SJCRH30 (cell line): ENCODE results near the gene MAPKAP1. TPM values are rescaled to one million over a fixed set of nuclear protein-coding genes. Genes with fewer than 3 reads are reported as not detected.
"Not testable (repeated sequence)": the region's sequence is repeated elsewhere in the genome, so short reads cannot be mapped to it uniquely, and the experiment has no call there.

Experiments
- DNase-seq, 2 experiments: peaks; one replicate each; pipeline ENCODE4 v3.0.0-alpha.2; 2015 to 2020
- H3K27ac ChIP-seq: fragments of 250-450 bp; sonication (Bioruptor Pico); 2 replicates; pipeline ENCODE4 v1.5.1; 2020; ENCODE audit warnings: mild to moderate bottlenecking, moderate library complexity
- H3K27me3 ChIP-seq: fragments of 250-450 bp; sonication (Bioruptor Pico); 2 replicates; pipeline ENCODE4 v1.5.1; 2020; ENCODE audit warnings: mild to moderate bottlenecking, moderate library complexity
- H3K36me3 ChIP-seq: fragments of 250-450 bp; sonication (Bioruptor Pico); 2 replicates; pipeline ENCODE4 v1.5.1; 2020; ENCODE audit warnings: mild to moderate bottlenecking, moderate library complexity
- H3K4me1 ChIP-seq: fragments of 250-450 bp; sonication (Bioruptor Pico); 2 replicates; pipeline ENCODE4 v1.5.1; 2020; ENCODE audit warnings: mild to moderate bottlenecking, moderate library complexity
- H3K4me3 ChIP-seq: fragments of 250-450 bp; sonication (Bioruptor Pico); 2 replicates; pipeline ENCODE4 v1.5.1; 2020; ENCODE audit warnings: mild to moderate bottlenecking, moderate library complexity
- H3K9me3 ChIP-seq: fragments of 250-450 bp; sonication (Bioruptor Pico); replicated peaks from 2 replicates; pipeline ENCODE4 v1.5.1; 2020; ENCODE audit warnings: mild to moderate bottlenecking, moderate library complexity
- total RNA-seq: library from RNA; depleted of rRNA; stranded (reverse); fragments of >200 nt; shearing (Covaris generic); gene quantifications from 2 replicates; pipeline ENCODE4 v1.2.3, GENCODE V29; 2014

The MAPKAP1 gene
- total RNA-seq, 1 experiment from 2014 or later = 109 TPM

- no peaks in the 10 kb centered on the region for H3K27me3 ChIP-seq
- H3K27ac ChIP-seq = no peak overlapping the region
- no peak for DNase-seq
- peaks cover 2% of the 10 kb centered on the region; the same call in 1 of the 2 replicates for H3K36me3 ChIP-seq
- no peaks in the 10 kb centered on the region for H3K4me1 ChIP-seq
- H3K9me3 ChIP-seq = peaks cover 13% of the 10 kb centered on the region; the same call in 1 of the 2 replicates
- no peak overlapping the region for H3K4me3 ChIP-seq
Measured at GRCh38 chr9:125574126-125574877, 132.7 kb downstream of the MAPKAP1 start.

GRCh38 chr9:125572461-125572860 is 134.5 kb downstream of the MAPKAP1 start:
- H3K9me3 ChIP-seq = peaks cover 13% of the 10 kb centered on the region; the same call in 1 of the 2 replicates
- H3K4me1 ChIP-seq, H3K27me3 ChIP-seq, H3K27ac ChIP-seq, H3K36me3 ChIP-seq, DNase-seq, H3K4me3 ChIP-seq: not testable (repeated sequence)

- H3K27ac ChIP-seq, H3K36me3 ChIP-seq, DNase-seq, H3K4me3 ChIP-seq, H3K27me3 ChIP-seq, H3K4me1 ChIP-seq: not testable (repeated sequence)
- peaks cover 13% of the 10 kb centered on the region; the same call in 1 of the 2 replicates for H3K9me3 ChIP-seq
Measured at GRCh38 chr9:125571824-125572223, 135.2 kb downstream of the MAPKAP1 start.

GRCh38 chr9:125570246-125570645 is 136.8 kb downstream of the MAPKAP1 start:
- no peak for DNase-seq
- Histone ChIP-seq H3K4me1 (no peaks in the 10 kb centered on the region), H3K9me3 (peaks cover 7% of the 10 kb centered on the region; the same call in 1 of the 2 replicates), H3K27ac (no peak overlapping the region), H3K4me3 (no peak overlapping the region), H3K36me3 (peaks cover 2% of the 10 kb centered on the region; the same call in 1 of the 2 replicates), H3K27me3 (no peaks in the 10 kb centered on the region)

- DNase-seq = no peak
- Histone ChIP-seq H3K9me3 (peaks cover 7% of the 10 kb centered on the region; the same call in 1 of the 2 replicates), H3K27ac (no peak overlapping the region)
Measured at GRCh38 chr9:125568621-125569020, 138.4 kb downstream of the MAPKAP1 start.

GRCh38 chr9:125566051-125566450 is 141.0 kb downstream of the MAPKAP1 start:
- not testable (repeated sequence) for H3K27ac ChIP-seq, H3K27me3 ChIP-seq, H3K9me3 ChIP-seq, DNase-seq, H3K4me1 ChIP-seq, H3K4me3 ChIP-seq, H3K36me3 ChIP-seq

More at GRCh38 chr9:125568621-125569020, 138.4 kb downstream of the MAPKAP1 start:
- peaks cover 4% of the 10 kb centered on the region; the same call in 1 of the 2 replicates for H3K36me3 ChIP-seq
- no peak overlapping the region for H3K4me3 ChIP-seq
- no peaks in the 10 kb centered on the region for H3K27me3 ChIP-seq
- no peaks in the 10 kb centered on the region for H3K4me1 ChIP-seq

- no peak for DNase-seq
- Histone ChIP-seq H3K36me3 (0 out of 2 replicates have a peak, but pooled peaks cover 2% of the 10 kb centered on the region), H3K4me3 (no peak overlapping the region), H3K27me3 (no peaks in the 10 kb centered on the region), H3K9me3 (no peaks in the 10 kb centered on the region; the same call in 1 of the 2 replicates), H3K4me1 (0 out of 2 replicates have a peak, but pooled peaks cover 3% of the 10 kb centered on the region), H3K27ac (no peak overlapping the region)
Measured at GRCh38 chr9:125565126-125565525, 141.9 kb downstream of the MAPKAP1 start.

- H3K27ac ChIP-seq = no peak overlapping the region
- 0 out of 2 replicates have a peak, but pooled peaks cover 2% of the 10 kb centered on the region for H3K36me3 ChIP-seq
- 0 out of 2 replicates have a peak, but pooled peaks cover 3% of the 10 kb centered on the region for H3K4me1 ChIP-seq
- H3K4me3 ChIP-seq = no peak overlapping the region
- no peak for DNase-seq
- no peaks in the 10 kb centered on the region; the same call in 1 of the 2 replicates for H3K9me3 ChIP-seq
- no peaks in the 10 kb centered on the region for H3K27me3 ChIP-seq
Measured at GRCh38 chr9:125564631-125565030, 142.4 kb downstream of the MAPKAP1 start.

- peaks cover 4% of the 10 kb centered on the region; the same call in 1 of the 2 replicates for H3K36me3 ChIP-seq
- DNase-seq = no peak
- H3K4me3 ChIP-seq = no peak overlapping the region
- peaks cover 11% of the 10 kb centered on the region for H3K4me1 ChIP-seq
- no peaks in the 10 kb centered on the region; the same call in 1 of the 2 replicates for H3K9me3 ChIP-seq
- H3K27ac ChIP-seq = no peak overlapping the region
- H3K27me3 ChIP-seq = no peaks in the 10 kb centered on the region
Measured at GRCh38 chr9:125561509-125562148, 145.4 kb downstream of the MAPKAP1 start.

- DNase-seq = no peak
- Histone ChIP-seq H3K4me1 (peaks cover 11% of the 10 kb centered on the region), H3K27ac (no peak overlapping the region), H3K9me3 (no peaks in the 10 kb centered on the region; the same call in 1 of the 2 replicates), H3K27me3 (no peaks in the 10 kb centered on the region), H3K36me3 (peaks cover 6% of the 10 kb centered on the region; the same call in 1 of the 2 replicates), H3K4me3 (no peak overlapping the region)
Measured at GRCh38 chr9:125559894-125560293, 147.1 kb downstream of the MAPKAP1 start.

GRCh38 chr9:125559194-125559593 is 147.8 kb downstream of the MAPKAP1 start:
- Histone ChIP-seq H3K27ac (peak overlapping the region; percentile 38), H3K36me3 (peaks cover 6% of the 10 kb centered on the region; the same call in 1 of the 2 replicates), H3K9me3 (no peaks in the 10 kb centered on the region; the same call in 1 of the 2 replicates), H3K27me3 (no peaks in the 10 kb centered on the region), H3K4me3 (no peak overlapping the region), H3K4me1 (peaks cover 11% of the 10 kb centered on the region)
- no peak for DNase-seq

- H3K4me3 ChIP-seq = no peak overlapping the region
- H3K36me3 ChIP-seq = peaks cover 5% of the 10 kb centered on the region; the same call in 1 of the 2 replicates
- no peaks in the 10 kb centered on the region; the same call in 1 of the 2 replicates for H3K9me3 ChIP-seq
- no peaks in the 10 kb centered on the region for H3K27me3 ChIP-seq
- peaks cover 11% of the 10 kb centered on the region for H3K4me1 ChIP-seq
- DNase-seq = peak; percentile 80 to 94
- peak overlapping the region; percentile 38 for H3K27ac ChIP-seq
Measured at GRCh38 chr9:125558453-125559092, 148.4 kb downstream of the MAPKAP1 start.

GRCh38 chr9:125556046-125556721 is 150.8 kb downstream of the MAPKAP1 start:
- Histone ChIP-seq H3K4me1 (peaks cover 9% of the 10 kb centered on the region), H3K27me3 (no peaks in the 10 kb centered on the region), H3K36me3 (peaks cover 5% of the 10 kb centered on the region; the same call in 1 of the 2 replicates), H3K4me3 (no peak overlapping the region), H3K9me3 (no peaks in the 10 kb centered on the region), H3K27ac (no peak overlapping the region)
- no peak for DNase-seq

GRCh38 chr9:125554726-125555125 is 152.3 kb downstream of the MAPKAP1 start:
- no peak for DNase-seq
- Histone ChIP-seq H3K4me3 (no peak overlapping the region), H3K9me3 (no peaks in the 10 kb centered on the region), H3K4me1 (peaks cover 20% of the 10 kb centered on the region), H3K36me3 (peaks cover 5% of the 10 kb centered on the region; the same call in 1 of the 2 replicates), H3K27me3 (no peaks in the 10 kb centered on the region), H3K27ac (no peak overlapping the region)
